Activated CD8-positive, alpha-beta memory T cell treated with anti-CD3 and anti-CD28 coated beads, Interleukin-2, amount 10 ng/mL, durations not matched to agents 7 days and 5 days (primary cell): ENCODE results near the gene EXOC6. TPM values are rescaled to one million over a fixed set of nuclear protein-coding genes. Genes with fewer than 3 reads are reported as not detected.

Source experiments
- ATAC-seq: fragments of 150-1000 bp; cut with Tn5 transposase; one replicate; pipeline ENCODE4 v1.10.0; 2021; ENCODE audit warnings: moderate library complexity
- CTCF ChIA-PET: fragments of 350-600 bp; sonication (Branson Sonifier 250); formaldehyde crosslinking; loops from one replicate; lab custom pipeline; 2021; ENCODE audit warnings: antibody characterized with exemption; lab: Charles Lee
- DNase-seq: peaks from one replicate; pipeline ENCODE4 v3.0.0-alpha.2; 2020
- H3K27ac Mint-ChIP-seq: one replicate; pipeline ENCODE4 v1.8.0; 2021; ENCODE audit warnings: mild to moderate bottlenecking, mixed read lengths
- H3K27me3 Mint-ChIP-seq: one replicate; pipeline ENCODE4 v1.8.0; 2021; ENCODE audit warnings: mixed read lengths
- H3K36me3 Mint-ChIP-seq: one replicate; pipeline ENCODE4 v1.8.0; 2021; ENCODE audit warnings: mild to moderate bottlenecking, mixed read lengths
- H3K4me1 Mint-ChIP-seq: one replicate; pipeline ENCODE4 v1.8.0; 2021; ENCODE audit warnings: mixed read lengths
- H3K4me3 Mint-ChIP-seq: one replicate; pipeline ENCODE4 v1.8.0; 2021; ENCODE audit warnings: mild to moderate bottlenecking, moderate library complexity, mixed read lengths
- H3K9me3 Mint-ChIP-seq: one replicate; pipeline ENCODE4 v1.8.0; 2022; ENCODE audit warnings: low read depth, mixed read lengths
- total RNA-seq, 2 experiments: library from RNA; stranded (reverse); gene quantifications; one replicate each; pipeline ENCODE4 v1.2.3, GENCODE V29; 2021

Gene EXOC6
- total RNA-seq, 2 experiments from 2014 or later = 11.9 to 12.1 TPM

DNA sequence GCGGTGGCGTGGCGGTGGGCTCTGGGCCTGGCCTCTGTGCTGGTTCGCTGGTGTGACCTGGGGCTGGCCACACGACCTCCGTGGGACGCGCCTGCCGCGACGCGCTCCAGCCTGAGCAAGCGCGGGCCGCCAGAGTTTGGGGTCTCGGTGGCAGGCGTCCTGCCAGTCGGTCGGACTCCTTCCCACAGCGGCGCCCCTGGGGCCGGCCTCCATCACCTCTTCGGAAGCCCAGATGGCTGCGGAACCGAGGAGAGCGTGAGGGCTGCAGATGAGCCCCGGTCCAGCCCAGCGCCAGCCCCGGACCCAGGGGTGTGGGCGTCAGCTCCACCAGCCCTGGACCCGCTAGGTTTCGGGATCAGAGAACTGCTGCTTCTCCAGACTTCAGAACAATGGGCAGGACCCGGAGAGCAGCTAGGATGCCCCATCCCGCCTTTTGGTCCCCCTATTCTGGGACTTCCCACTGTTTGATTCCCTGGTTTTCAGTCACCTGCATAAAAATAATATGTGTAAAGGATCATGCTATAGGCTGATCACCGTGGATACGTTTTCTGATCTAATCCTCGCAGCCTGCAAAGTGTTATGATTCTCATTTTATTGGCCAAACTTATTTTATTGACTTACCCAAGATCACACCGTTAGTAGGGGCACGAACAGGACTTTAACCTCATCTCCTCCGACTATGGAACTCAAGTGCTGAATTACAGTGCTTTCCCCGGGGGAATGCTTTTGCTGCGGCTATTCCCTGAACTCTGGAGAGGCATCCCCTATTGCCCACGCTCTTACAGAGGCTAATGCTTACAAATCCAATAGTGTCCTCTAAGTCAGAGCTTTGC lies 215.0 kb downstream of the EXOC6 start:
- CTCF ChIA-PET = interaction anchor here (2.1 to 4.4 kb wide), 2 partner anchors 10 to 14 kb away, joined by 9 to 22 read pairs; partner anchors contain the start of gene CYP26A1
- H3K4me3 Mint-ChIP-seq = no peak overlapping the region
- H3K9me3 Mint-ChIP-seq = no peaks in the 10 kb centered on the region

DNA sequence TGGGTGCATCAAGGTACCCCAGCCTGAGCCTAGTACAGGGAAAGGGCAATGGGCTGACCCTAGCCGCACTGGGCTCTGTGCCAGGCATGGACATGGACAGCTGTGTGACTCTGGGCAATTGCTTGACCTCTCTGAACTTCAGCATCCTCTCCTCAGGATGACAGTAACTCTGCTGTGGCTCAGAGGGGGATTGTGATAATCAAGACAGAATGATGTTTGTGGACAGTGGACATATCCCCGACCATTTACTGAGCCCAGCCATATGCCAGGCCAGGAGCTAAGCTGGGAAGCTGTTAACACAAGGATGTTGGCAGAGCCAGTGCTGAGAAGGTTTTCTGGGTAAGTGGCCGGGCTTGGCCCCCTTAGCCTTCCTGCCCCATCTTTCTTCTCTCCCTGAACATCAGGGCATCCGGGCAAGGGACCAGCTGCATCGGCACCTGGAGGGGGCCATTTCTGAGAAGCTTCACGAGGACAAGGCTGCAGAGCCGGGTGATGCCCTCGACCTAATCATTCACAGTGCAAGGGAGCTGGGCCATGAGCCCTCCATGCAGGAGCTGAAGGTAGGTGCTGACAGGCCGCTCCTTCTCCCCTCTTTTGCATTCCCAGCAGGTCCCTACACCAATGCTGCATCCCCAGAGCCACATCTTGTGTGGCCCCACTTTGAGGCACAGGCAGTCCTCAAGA lies 215.8 kb downstream of the EXOC6 start:
- DNase-seq (no peak), ATAC-seq (no peak)
- no peaks in the 10 kb centered on the region for H3K9me3 Mint-ChIP-seq
- H3K4me1 Mint-ChIP-seq = peaks cover 32% of the 10 kb centered on the region
- H3K4me3 Mint-ChIP-seq = no peak overlapping the region
- no peak overlapping the region for H3K27ac Mint-ChIP-seq
- CTCF ChIA-PET = interaction anchor here (4.4 kb wide), 1 partner anchor 13 kb away, joined by 22 read pairs; no protein-coding TSS in a partner anchor
- H3K36me3 Mint-ChIP-seq = peaks cover 1% of the 10 kb centered on the region
- peaks cover 73% of the 10 kb centered on the region for H3K27me3 Mint-ChIP-seq

More for the DNA sequence above, 215.0 kb downstream of the EXOC6 start:
- Mint-ChIP-seq H3K27me3 (peaks cover 65% of the 10 kb centered on the region), H3K27ac (no peak overlapping the region), H3K36me3 (peaks cover 1% of the 10 kb centered on the region), H3K4me1 (peaks cover 28% of the 10 kb centered on the region)
- ATAC-seq = no peak
- no peak for DNase-seq

DNA sequence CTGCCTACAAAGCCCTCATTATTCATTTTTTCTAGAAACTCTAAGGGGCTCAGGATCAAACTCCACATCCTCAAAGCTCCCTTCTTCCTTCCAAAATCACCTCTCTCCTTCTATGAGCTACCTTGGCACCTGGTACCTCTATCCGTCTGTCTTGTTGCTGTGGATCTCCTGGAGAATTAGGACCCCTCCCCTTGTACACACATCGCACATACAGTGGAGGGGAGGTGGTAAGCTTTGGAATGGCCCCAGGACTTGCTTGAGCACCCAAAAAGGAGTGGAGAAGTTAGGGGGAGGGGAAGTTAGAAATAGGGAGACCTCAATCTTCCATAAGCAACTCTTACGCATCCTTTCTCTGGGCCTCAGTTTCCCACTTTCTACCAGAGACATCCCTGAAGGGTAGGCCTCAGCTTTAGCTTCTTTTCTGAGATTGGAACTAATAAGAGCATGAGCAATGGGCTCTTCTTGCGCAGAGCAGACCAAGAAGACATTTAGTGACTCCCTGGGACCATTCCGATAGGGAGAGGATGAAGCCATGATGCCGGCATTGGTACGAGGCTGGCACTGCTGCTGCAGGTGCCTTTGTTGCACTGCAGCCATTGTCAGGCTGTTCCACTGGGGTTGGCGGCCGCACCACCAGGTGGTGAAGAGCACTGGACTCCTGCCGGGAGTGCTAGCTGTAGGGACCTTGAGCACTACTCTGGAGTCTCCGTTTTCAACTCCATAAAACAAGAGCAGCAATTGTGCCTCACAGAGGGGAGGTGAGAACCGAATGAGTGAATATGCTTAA lies 216.7 kb downstream of the EXOC6 start:
- no peaks in the 10 kb centered on the region for H3K9me3 Mint-ChIP-seq
- no peak for DNase-seq
- H3K36me3 Mint-ChIP-seq = no peaks in the 10 kb centered on the region
- H3K4me1 Mint-ChIP-seq = peaks cover 32% of the 10 kb centered on the region
- CTCF ChIA-PET = interaction anchor here (1.1 to 4.4 kb wide), 2 partner anchors 9 to 12 kb away, joined by 3 to 22 read pairs; no protein-coding TSS in a partner anchor
- no peak overlapping the region for H3K4me3 Mint-ChIP-seq
- peaks cover 77% of the 10 kb centered on the region for H3K27me3 Mint-ChIP-seq
- ATAC-seq = no peak
- H3K27ac Mint-ChIP-seq = no peak overlapping the region

DNA sequence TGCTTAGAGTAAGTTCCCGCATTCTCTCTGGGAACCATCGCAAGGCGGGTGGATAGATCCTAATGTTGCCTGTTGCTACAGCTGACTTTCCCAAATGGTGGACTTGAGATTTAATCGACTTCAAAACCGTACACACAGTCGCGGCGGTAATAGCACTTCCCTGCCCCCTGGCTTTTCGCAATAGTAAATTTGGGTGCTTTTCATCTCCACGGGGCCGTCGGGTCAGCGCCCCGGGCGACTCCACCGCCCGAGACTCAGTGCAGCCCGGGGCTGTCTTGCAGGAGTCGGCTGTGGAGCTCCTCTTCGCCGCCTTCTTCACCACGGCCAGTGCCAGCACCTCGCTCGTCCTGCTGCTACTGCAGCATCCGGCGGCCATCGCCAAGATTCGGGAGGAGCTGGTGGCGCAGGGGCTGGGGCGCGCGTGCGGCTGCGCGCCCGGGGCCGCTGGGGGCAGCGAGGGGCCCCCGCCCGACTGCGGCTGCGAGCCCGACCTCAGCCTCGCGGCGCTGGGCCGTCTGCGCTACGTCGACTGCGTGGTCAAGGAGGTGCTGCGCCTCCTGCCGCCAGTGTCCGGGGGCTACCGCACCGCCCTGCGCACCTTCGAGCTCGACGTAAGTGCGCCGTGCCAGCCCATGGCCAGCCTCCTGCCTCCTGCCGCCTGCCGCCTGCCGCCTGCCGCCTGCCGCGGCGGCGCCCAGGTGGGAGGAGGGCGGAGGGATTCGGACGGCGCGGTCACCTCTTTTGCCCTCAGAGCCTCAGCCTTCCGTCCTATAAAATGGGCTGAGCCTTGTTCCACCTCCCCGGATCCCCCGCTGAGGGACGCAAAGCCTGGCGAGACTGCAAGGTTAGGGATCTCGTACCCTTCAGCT lies 217.6 kb downstream of the EXOC6 start:
- ATAC-seq (no peak), DNase-seq (no peak)
- H3K36me3 Mint-ChIP-seq = no peaks in the 10 kb centered on the region
- CTCF ChIA-PET = interaction anchor here (1.1 to 4.4 kb wide), 2 partner anchors 9 to 11 kb away, joined by 3 to 22 read pairs; no protein-coding TSS in a partner anchor
- peaks cover 33% of the 10 kb centered on the region for H3K4me1 Mint-ChIP-seq
- peaks cover 85% of the 10 kb centered on the region for H3K27me3 Mint-ChIP-seq
- no peak overlapping the region for H3K4me3 Mint-ChIP-seq
- no peak overlapping the region for H3K27ac Mint-ChIP-seq
- no peaks in the 10 kb centered on the region for H3K9me3 Mint-ChIP-seq

DNA sequence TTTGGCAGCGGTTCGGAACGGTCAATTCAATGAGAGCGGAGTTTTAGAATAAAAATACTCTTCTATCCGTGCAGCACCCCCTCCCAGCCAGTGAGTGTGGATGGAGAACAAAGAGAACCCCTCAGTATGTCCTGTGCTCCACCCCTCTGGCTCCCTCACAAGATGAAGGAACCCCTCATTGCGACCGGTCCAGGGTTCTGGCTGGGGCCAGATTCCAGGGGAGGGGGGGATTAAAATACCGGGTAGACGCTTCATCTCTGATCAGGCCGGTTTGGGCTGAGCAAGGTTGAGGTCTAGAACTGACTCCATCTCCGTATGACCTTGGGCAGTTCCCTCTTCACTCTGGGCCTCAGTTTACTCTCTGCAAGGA lies 218.2 kb downstream of the EXOC6 start:
- H3K4me1 Mint-ChIP-seq = peaks cover 35% of the 10 kb centered on the region
- no peaks in the 10 kb centered on the region for H3K9me3 Mint-ChIP-seq
- CTCF ChIA-PET = no interaction called here
- H3K4me3 Mint-ChIP-seq = no peak overlapping the region
- DNase-seq (no peak), ATAC-seq (no peak)
- no peak overlapping the region for H3K27ac Mint-ChIP-seq
- no peaks in the 10 kb centered on the region for H3K36me3 Mint-ChIP-seq
- H3K27me3 Mint-ChIP-seq = peaks cover 87% of the 10 kb centered on the region

DNA sequence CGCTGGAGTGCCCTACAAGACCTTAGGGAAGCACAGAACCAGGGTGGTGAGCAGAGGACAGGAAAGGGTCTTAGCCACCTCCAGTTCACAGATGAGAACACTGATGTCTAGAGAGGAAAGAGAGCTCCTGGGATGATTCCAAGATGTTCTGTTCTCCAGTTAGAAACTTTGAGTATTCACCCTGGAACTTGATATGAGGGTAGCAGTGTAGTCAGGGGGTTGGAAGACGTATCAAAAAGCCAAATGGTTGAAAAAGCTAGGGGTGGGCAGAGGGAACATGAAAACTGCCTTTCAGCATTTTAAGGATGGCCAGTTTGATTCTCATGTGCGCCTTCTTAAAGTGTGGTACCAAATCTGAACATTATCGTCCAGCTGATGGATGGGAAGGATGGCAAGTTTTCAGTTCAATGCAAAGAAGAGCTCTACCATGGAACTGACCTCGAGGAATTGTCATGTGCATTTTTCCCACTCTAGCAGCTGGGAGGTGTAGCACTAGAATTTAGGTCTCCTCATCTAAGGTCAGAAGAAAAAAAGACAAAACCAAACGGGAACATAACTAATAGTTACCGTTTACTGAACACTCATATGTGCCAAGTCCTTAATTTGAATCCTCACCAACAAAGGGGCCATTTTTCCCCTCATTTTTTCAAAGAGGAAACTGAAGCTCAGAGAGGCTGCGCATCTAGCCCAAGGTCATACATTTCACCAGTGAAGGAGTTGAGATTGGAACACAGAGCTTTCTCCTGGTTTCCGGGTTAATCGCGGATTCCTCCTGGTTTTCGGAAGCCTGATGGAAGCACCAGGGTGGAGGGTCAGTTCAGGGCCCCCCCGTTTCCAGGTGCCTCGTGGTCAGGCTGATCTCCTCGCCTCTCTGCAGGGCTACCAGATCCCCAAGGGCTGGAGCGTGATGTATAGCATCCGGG lies 219.4 kb downstream of the EXOC6 start:
- DNase-seq (no peak), ATAC-seq (no peak)
- Mint-ChIP-seq H3K36me3 (no peaks in the 10 kb centered on the region), H3K4me3 (no peak overlapping the region), H3K27me3 (peaks cover 88% of the 10 kb centered on the region), H3K27ac (no peak overlapping the region), H3K4me1 (peaks cover 34% of the 10 kb centered on the region), H3K9me3 (no peaks in the 10 kb centered on the region)
- CTCF ChIA-PET = interaction anchor here (0.9 to 1.5 kb wide), 4 partner anchors 8 to 288 kb away, joined by 3 to 5 read pairs (median 4); no protein-coding TSS in a partner anchor

DNA sequence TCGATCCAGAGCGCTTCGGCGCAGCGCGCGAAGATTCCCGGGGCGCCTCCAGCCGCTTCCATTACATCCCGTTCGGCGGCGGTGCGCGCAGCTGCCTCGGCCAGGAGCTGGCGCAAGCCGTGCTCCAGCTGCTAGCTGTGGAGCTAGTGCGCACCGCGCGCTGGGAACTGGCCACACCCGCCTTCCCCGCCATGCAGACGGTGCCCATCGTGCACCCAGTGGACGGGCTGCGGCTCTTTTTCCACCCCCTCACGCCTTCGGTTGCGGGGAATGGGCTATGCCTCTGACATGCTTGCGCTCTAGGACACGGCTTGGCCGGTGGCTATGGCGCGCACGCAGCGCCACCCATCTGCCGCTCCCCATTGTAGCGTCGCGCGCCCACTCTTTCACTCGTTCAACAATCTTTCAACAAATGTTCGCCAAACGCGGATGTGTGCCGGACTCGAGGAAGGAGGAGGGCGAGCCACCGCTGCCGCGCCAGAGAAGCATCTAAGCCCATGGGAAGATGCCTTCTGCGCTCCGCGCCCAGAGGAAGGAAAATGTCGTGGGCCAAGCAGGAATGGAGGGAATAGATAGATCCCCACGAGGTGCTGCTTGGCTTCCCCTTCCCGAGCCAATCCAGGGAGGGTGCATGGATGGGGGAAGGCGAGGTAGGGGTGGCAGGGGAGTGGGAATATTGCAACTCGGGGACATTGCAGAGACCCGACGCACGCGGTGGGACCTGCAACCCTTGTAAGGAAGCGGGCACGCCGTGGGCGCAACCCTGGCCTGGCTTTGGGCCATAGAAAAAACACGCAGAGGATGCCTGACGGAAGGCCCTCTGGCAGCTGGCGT lies 220.3 kb downstream of the EXOC6 start:
- H3K9me3 Mint-ChIP-seq = no peaks in the 10 kb centered on the region
- H3K27me3 Mint-ChIP-seq = peaks cover 92% of the 10 kb centered on the region
- H3K4me3 Mint-ChIP-seq = no peak overlapping the region
- ATAC-seq (no peak), DNase-seq (no peak)
- peak overlapping the region; percentile 5 for H3K27ac Mint-ChIP-seq
- no peaks in the 10 kb centered on the region for H3K36me3 Mint-ChIP-seq
- peaks cover 33% of the 10 kb centered on the region for H3K4me1 Mint-ChIP-seq
- CTCF ChIA-PET = interaction anchor here (1.1 to 1.5 kb wide), 3 partner anchors 7 to 287 kb away, joined by 4 to 5 read pairs (median 5); no protein-coding TSS in a partner anchor

DNA sequence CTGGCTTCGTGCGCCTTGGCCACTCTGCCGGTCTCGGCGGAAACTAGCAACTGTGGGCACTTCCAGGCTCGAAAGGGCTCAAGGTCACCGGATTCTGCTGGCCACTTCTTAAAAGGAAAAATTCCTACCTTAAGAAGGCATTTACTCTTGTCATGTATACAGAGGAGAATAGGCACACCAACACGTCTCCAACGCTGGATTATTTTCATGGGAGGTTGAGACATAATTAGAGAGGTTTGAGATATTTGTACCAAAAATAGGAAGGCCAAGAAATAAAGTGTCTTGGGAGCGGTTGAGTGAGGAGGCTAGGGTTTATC lies 220.9 kb downstream of the EXOC6 start:
- ATAC-seq (no peak), DNase-seq (no peak)
- CTCF ChIA-PET = no interaction called here
- no peak overlapping the region for H3K4me3 Mint-ChIP-seq
- peaks cover 33% of the 10 kb centered on the region for H3K4me1 Mint-ChIP-seq
- peaks cover 90% of the 10 kb centered on the region for H3K27me3 Mint-ChIP-seq
- H3K27ac Mint-ChIP-seq = no peak overlapping the region
- H3K36me3 Mint-ChIP-seq = no peaks in the 10 kb centered on the region
- H3K9me3 Mint-ChIP-seq = no peaks in the 10 kb centered on the region

DNA sequence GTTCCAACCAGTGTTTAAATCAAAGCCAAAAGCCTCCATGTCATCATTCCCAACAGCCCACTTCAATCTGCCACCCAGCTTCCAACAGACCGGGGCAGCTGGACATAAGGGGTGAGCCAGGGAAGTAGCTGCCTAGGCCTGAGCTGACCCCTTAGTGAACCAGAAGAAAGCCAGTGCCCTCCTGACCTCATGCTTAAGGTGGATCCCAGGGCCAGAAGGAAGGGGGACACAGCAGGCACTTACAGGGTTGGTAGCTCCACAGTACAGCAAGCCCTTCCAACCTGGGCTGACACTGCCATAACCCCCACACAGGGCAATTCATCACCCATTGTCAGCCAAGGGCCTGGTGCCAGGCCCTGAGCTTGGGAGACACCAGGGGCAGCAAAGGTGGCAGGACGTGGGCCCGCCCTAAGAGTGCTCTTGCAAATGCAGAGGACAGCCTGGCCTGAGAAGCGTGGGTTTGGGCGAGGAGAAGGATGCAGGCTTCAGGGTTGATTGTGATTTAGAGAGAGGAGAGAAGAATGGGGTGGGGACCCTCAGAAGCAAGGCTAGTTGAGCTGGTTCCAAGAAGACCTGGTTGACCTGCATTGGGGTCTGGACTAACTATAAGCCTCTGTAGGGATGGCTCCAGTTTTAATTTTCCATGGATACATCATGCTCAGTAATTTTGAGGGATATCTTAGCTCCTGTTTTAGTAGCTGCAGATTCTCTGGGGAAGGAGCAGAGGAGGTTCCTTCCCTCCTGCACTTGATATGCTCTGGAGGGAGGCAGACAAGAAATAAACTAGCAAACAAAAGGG lies 222.3 kb downstream of the EXOC6 start:
- H3K27ac Mint-ChIP-seq = no peak overlapping the region
- DNase-seq (no peak), ATAC-seq (no peak)
- CTCF ChIA-PET = interaction anchor here (0.9 to 1.9 kb wide), 2 partner anchors 10 to 105 kb away, joined by 3 to 8 read pairs; no protein-coding TSS in a partner anchor
- no peaks in the 10 kb centered on the region for H3K36me3 Mint-ChIP-seq
- H3K4me1 Mint-ChIP-seq = peaks cover 44% of the 10 kb centered on the region
- peaks cover 90% of the 10 kb centered on the region for H3K27me3 Mint-ChIP-seq
- no peaks in the 10 kb centered on the region for H3K9me3 Mint-ChIP-seq
- no peak overlapping the region for H3K4me3 Mint-ChIP-seq

DNA sequence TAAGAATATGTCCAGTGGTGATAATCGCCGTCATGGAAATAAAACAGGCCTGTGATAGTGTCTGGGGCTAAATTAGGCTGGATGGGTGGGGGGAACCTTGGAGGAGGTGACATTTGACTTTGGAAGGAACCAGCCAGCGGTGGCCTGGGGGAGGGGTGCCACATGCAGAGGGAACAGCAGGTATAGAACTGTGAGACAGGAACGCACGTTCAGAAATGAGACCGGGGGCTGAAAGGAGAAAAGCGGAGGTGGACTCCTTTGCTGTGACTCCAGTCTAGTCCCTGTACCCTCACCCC lies 222.8 kb downstream of the EXOC6 start:
- peaks cover 47% of the 10 kb centered on the region for H3K4me1 Mint-ChIP-seq
- H3K36me3 Mint-ChIP-seq = no peaks in the 10 kb centered on the region
- no peak overlapping the region for H3K27ac Mint-ChIP-seq
- ATAC-seq (no peak), DNase-seq (no peak)
- H3K27me3 Mint-ChIP-seq = peaks cover 92% of the 10 kb centered on the region
- CTCF ChIA-PET = interaction anchor here (1.9 kb wide), 1 partner anchor 9 kb away, joined by 8 read pairs; no protein-coding TSS in a partner anchor
- H3K4me3 Mint-ChIP-seq = no peak overlapping the region
- H3K9me3 Mint-ChIP-seq = no peaks in the 10 kb centered on the region
